IMR-90 (cell line): ENCODE data around the gene NLRC3. TPM values are rescaled to one million over a fixed set of nuclear protein-coding genes. Genes with fewer than 3 reads are reported as not detected.
"Not testable (repeated sequence)": the region's sequence is repeated elsewhere in the genome, so short reads cannot be mapped to it uniquely, and the experiment has no call there.

ENCODE experiments used
- ATAC-seq: fragments of 200-7000 bp; cut with Tn5 transposase; 2 replicates; pipeline ENCODE4 v1.9.1; 2020; ENCODE audit warnings: low read depth, mild to moderate bottlenecking, moderate library complexity
- BruUV-seq: library from RNA; stranded (reverse); fragments of 400-500 nt; replicated peaks from 2 replicates; lab custom pipeline; 2021; lab: Mats Ljungman, UMichigan
- CTCF ChIA-PET: fragments of 300-600 bp; formaldehyde crosslinking; extraction: SDS; loops from one replicate; lab custom pipeline; 2021; ENCODE audit warnings: antibody characterized with exemption; lab: Yijun Ruan, JAX
- POLR2A ChIA-PET: fragments of 300-600 bp; sonication (Branson Sonifier 250); formaldehyde crosslinking; loops from one replicate; lab custom pipeline; 2022; ENCODE audit warnings: antibody characterized with exemption; ENCODE audit not compliant: unreplicated experiment; lab: Charles Lee
- DNase-seq: peaks from one replicate; pipeline ENCODE4 v3.0.0; 2013
- H2AFZ ChIP-seq: replicated peaks from 2 replicates; pipeline ENCODE3; 2013; ENCODE audit warnings: low read length, mild to moderate bottlenecking; ENCODE audit not compliant: poor library complexity
- H2AK5ac ChIP-seq: 2 replicates; pipeline ENCODE4 v1.6.1; 2013; ENCODE audit warnings: low read depth, low read length, inconsistent platforms
- H2AK9ac ChIP-seq: replicated peaks from 2 replicates; pipeline ENCODE3; 2013; ENCODE audit warnings: mild to moderate bottlenecking, low read depth, low read length, moderate library complexity; ENCODE audit not compliant: poor library complexity
- H2BK120ac ChIP-seq: 2 replicates; pipeline ENCODE4 v1.6.1; 2013; ENCODE audit warnings: low read depth, low read length, inconsistent platforms
- H2BK15ac ChIP-seq: 3 replicates; pipeline ENCODE4 v1.6.1; 2013; ENCODE audit warnings: low read depth, low read length, inconsistent platforms
- H2BK20ac ChIP-seq: 2 replicates; pipeline ENCODE4 v1.6.1; 2013; ENCODE audit warnings: low read depth, mild to moderate bottlenecking, inconsistent platforms, low read length, moderate library complexity
- H2BK5ac ChIP-seq: 2 replicates; pipeline ENCODE4 v1.6.1; 2013; ENCODE audit warnings: mild to moderate bottlenecking, low read depth, low read length, inconsistent platforms; ENCODE audit not compliant: poor library complexity, severe bottlenecking
- H3K14ac ChIP-seq: replicated peaks from 2 replicates; pipeline ENCODE4 v1.6.1; 2013; ENCODE audit warnings: low read depth, low read length, inconsistent platforms
- H3K18ac ChIP-seq: 2 replicates; pipeline ENCODE4 v1.6.1; 2013; ENCODE audit warnings: low read depth, low read length, control low read depth
- H3K23ac ChIP-seq: 2 replicates; pipeline ENCODE4 v1.6.1; 2013; ENCODE audit warnings: low read depth, low read length, inconsistent platforms
- H3K27ac ChIP-seq: 2 replicates; pipeline ENCODE4 v1.5.1; 2013; ENCODE audit warnings: mild to moderate bottlenecking, control low read depth, low read length; ENCODE audit not compliant: insufficient read depth
- H3K27me3 ChIP-seq: 2 replicates; pipeline ENCODE4 v1.6.1; 2013; ENCODE audit warnings: low read length; ENCODE audit not compliant: control insufficient read depth, insufficient read depth
- H3K36me3 ChIP-seq: 2 replicates; pipeline ENCODE4 v1.6.1; 2013; ENCODE audit warnings: low read length, mixed read lengths; ENCODE audit not compliant: control insufficient read depth, insufficient read depth
- H3K4ac ChIP-seq: 2 replicates; pipeline ENCODE4 v1.6.1; 2013; ENCODE audit warnings: low read depth, low read length, inconsistent platforms
- H3K4me1 ChIP-seq: 2 replicates; pipeline ENCODE4 v1.6.1; 2013; ENCODE audit warnings: low read length, mixed read lengths; ENCODE audit not compliant: control insufficient read depth, insufficient read depth
- H3K4me2 ChIP-seq: 2 replicates; pipeline ENCODE4 v1.6.1; 2013; ENCODE audit warnings: low read depth, mild to moderate bottlenecking, control low read depth, low read length, moderate library complexity
- H3K4me3 ChIP-seq: 2 replicates; pipeline ENCODE4 v1.5.1; 2013; ENCODE audit warnings: low read depth, mild to moderate bottlenecking, control low read depth, low read length, moderate library complexity; ENCODE audit not compliant: insufficient read depth
- H3K56ac ChIP-seq: 2 replicates; pipeline ENCODE4 v1.6.1; 2013; ENCODE audit warnings: low read length, inconsistent platforms; ENCODE audit not compliant: insufficient read depth; ENCODE audit errors: extremely low read depth
- H3K79me1 ChIP-seq, 2 experiments: 2 replicates each; pipeline ENCODE4 v1.6.1; 2013; ENCODE audit warnings: low read length in 2 of 2, inconsistent platforms in 1 of 2, low read depth in 1 of 2
- H3K9ac ChIP-seq: 2 replicates; pipeline ENCODE4 v1.6.1; 2013; ENCODE audit warnings: low read depth, low read length, control low read depth
- H3K9me1 ChIP-seq: 2 replicates; pipeline ENCODE4 v1.6.1; 2013; ENCODE audit warnings: low read length, inconsistent platforms; ENCODE audit not compliant: insufficient read depth
- H3K9me3 ChIP-seq: 2 replicates; pipeline ENCODE4 v1.6.1; 2013; ENCODE audit warnings: low read length; ENCODE audit not compliant: control insufficient read depth, insufficient read depth
- H4K20me1 ChIP-seq: 2 replicates; pipeline ENCODE4 v1.6.1; 2013; ENCODE audit warnings: low read length, inconsistent platforms; ENCODE audit not compliant: insufficient read depth
- H4K5ac ChIP-seq: 2 replicates; pipeline ENCODE4 v1.6.1; 2013; ENCODE audit warnings: mild to moderate bottlenecking, low read depth, low read length, control low read depth
- H4K8ac ChIP-seq, 2 experiments: 2 replicates each; pipeline ENCODE4 v1.6.1; 2013; ENCODE audit warnings: low read depth in 2 of 2, low read length in 2 of 2, control low read depth in 1 of 2, inconsistent platforms in 1 of 2
- H4K91ac ChIP-seq: 2 replicates; pipeline ENCODE4 v1.6.1; 2013; ENCODE audit warnings: low read depth, low read length, inconsistent platforms; ENCODE audit not compliant: insufficient read depth
- FOS ChIP-seq: fragments of 150-350 bp; IDR thresholded peaks from 2 replicates; pipeline ENCODE4 v1.6.1; 2016; ENCODE audit warnings: low read depth, low read length
- NFE2L2 ChIP-seq: fragments of 150-350 bp; IDR thresholded peaks from 2 replicates; pipeline ENCODE4 v1.6.1; 2016; ENCODE audit warnings: low read depth, mild to moderate bottlenecking, low read length
- POLR2A ChIP-seq: IDR thresholded peaks from 2 replicates; pipeline ENCODE4 v1.6.1; 2012; ENCODE audit warnings: mild to moderate bottlenecking, low read depth, low read length
- WGBS, 2 experiments: methylation state at CpG; one replicate each; pipeline versions ENCODE4 v1.1.5 to v1.1.7; 2013; ENCODE audit warnings: missing lambda C conversion rate in 2 of 2; ENCODE audit not compliant: insufficient read length in 1 of 2; ENCODE audit errors: extremely low coverage in 2 of 2; 5-methylcytosine and 5-hydroxymethylcytosine counted together
- dilution Hi-C: fragments of 300-500 bp; cut with HindIII; formaldehyde crosslinking; loops from one replicate; pipeline ENCODE4 v1.14.3; 2018; ENCODE audit warnings: low sequenced_read_pairs; ENCODE audit not compliant: unreplicated experiment
- in situ Hi-C: fragments of 300-500 bp; cut with MboI; formaldehyde crosslinking; loops from 3 replicates; pipeline ENCODE4 v1.14.3; 2019; ENCODE audit warnings: low sequenced_read_pairs, inconsistent platforms, mixed read lengths
- intact Hi-C: fragments of 100-400 bp; cut with micrococcal nuclease; formaldehyde crosslinking; loops from 2 replicates; pipeline ENCODE4 v1.10.0; 2022
- polyA plus RNA-seq, 3 experiments: library from polyadenylated mRNA; depleted of rRNA; stranded (reverse); fragments of >200 nt; gene quantifications; 2 replicates each; pipeline ENCODE4 v1.2.3, GENCODE V29; 2012; ENCODE audit warnings: low replicate concordance in 1 of 3
- total RNA-seq: library from RNA; depleted of rRNA; stranded (reverse); fragments of >200 nt; gene quantifications from 2 replicates; pipeline ENCODE4 v1.2.3, GENCODE V29; 2012

Gene NLRC3
- total and polyA plus RNA-seq, 2 of the 4 experiments (the other 2 are of a cell fraction) = not detected

GRCh38 chr16:3501783-3502400 lies 75.3 kb downstream of the NLRC3 start:
- H3K9me3 ChIP-seq = no peaks in the 10 kb centered on the region
- no peak overlapping the region for H3K18ac ChIP-seq
- H3K27me3 ChIP-seq = no peaks in the 10 kb centered on the region
- peak overlapping the region; percentile 35; the same call in 1 of the 2 replicates for H3K23ac ChIP-seq
- H3K36me3 ChIP-seq = peaks cover 9% of the 10 kb centered on the region
- WGBS, 2 experiments = 87% methylated on average over 13 of the region's 22 CpGs; no CpG with 5 or more reads in 1 of the 2 experiments
- no peak overlapping the region for H2BK5ac ChIP-seq
- DNase-seq (no peak), ATAC-seq (no peak)
- peaks cover 4% of the 10 kb centered on the region for H3K9me1 ChIP-seq
- no peaks in the 10 kb centered on the region; the same call in 1 of the 2 replicates for H4K20me1 ChIP-seq
- H3K9ac ChIP-seq = peak overlapping the region; percentile 58
- H3K27ac ChIP-seq = peak overlapping the region; percentile 23; the same call in 1 of the 2 replicates
- peak overlapping the region; percentile 28 to 57; a peak in 3 of 4 replicates for H4K8ac ChIP-seq
- no peak overlapping the region for H2BK20ac ChIP-seq
- no peak overlapping the region for H3K56ac ChIP-seq
- H4K5ac ChIP-seq = peak overlapping the region; percentile 34; the same call in 1 of the 2 replicates
- TF ChIP-seq NFE2L2 (no peak), FOS (no peak), POLR2A (no peak)
- H3K4me2 ChIP-seq = peak overlapping the region; percentile 87
- ChIA-PET POLR2A (no interaction called here), CTCF (no interaction called here)
- H2BK15ac ChIP-seq = no peak overlapping the region
- BruUV-seq = no TSS peak
- H2AK9ac ChIP-seq = peak overlapping the region; percentile 86
- H3K4ac ChIP-seq = no peak overlapping the region
- intact Hi-C loops (loop anchor here (2.0 to 10.0 kb wide), 3 partner anchors 43 to 313 kb away; partner anchors contain the start of genes OR1F1 and ZNF263), in situ Hi-C loops (no loop called here), dilution Hi-C loops (no loop called here)
- no peak overlapping the region for H4K91ac ChIP-seq
- peaks cover 5% of the 10 kb centered on the region; the same call in 1 of the 2 replicates for H3K4me1 ChIP-seq
- peak overlapping the region; percentile 12 for H2AFZ ChIP-seq
- no peak overlapping the region for H2BK120ac ChIP-seq
- H3K4me3 ChIP-seq = peak overlapping the region; percentile 59
- peaks cover 12 to 24% of the 10 kb centered on the region in 2 experiments for H3K79me1 ChIP-seq
- peak overlapping the region; percentile 49; the same call in 1 of the 2 replicates for H2AK5ac ChIP-seq
- H3K14ac ChIP-seq = peak overlapping the region; percentile 8; the same call in 1 of the 2 replicates

- H3K27me3 ChIP-seq, H2BK120ac ChIP-seq, in situ Hi-C loops, H3K18ac ChIP-seq, CTCF ChIA-PET, ATAC-seq, H2AK5ac ChIP-seq, H3K56ac ChIP-seq, H2BK20ac ChIP-seq, dilution Hi-C loops, H3K36me3 ChIP-seq, DNase-seq, H3K9me3 ChIP-seq, H4K91ac ChIP-seq, H3K4me1 ChIP-seq, POLR2A ChIA-PET, H4K20me1 ChIP-seq, H3K9me1 ChIP-seq, H2BK15ac ChIP-seq: not testable (repeated sequence)
- peak overlapping the region; percentile 67 for H3K23ac ChIP-seq
- peak overlapping the region; percentile 7 for H2AK9ac ChIP-seq
- peak overlapping the region; percentile 87 for H3K4me2 ChIP-seq
- H3K4me3 ChIP-seq = peak overlapping the region; percentile 59
- BruUV-seq = TSS peak; percentile 65
- intact Hi-C loops = loop anchor here (2.0 to 10.0 kb wide), 3 partner anchors 43 to 313 kb away; partner anchors contain the start of genes OR1F1 and ZNF263
- H2BK5ac ChIP-seq = peak overlapping the region; percentile 14
- WGBS, 2 experiments = no CpG with 5 or more reads among the region's 24 CpGs
- H4K5ac ChIP-seq = peak overlapping the region; percentile 34; the same call in 1 of the 2 replicates
- H2AFZ ChIP-seq = peak overlapping the region; percentile 92
- peak overlapping the region; percentile 28 to 78 for H4K8ac ChIP-seq
- H3K9ac ChIP-seq = peak overlapping the region; percentile 76
- H3K27ac ChIP-seq = peak overlapping the region; percentile 51
- peak overlapping the region; percentile 14; the same call in 1 of the 2 replicates for H3K4ac ChIP-seq
- peak overlapping the region; percentile 30; the same call in 1 of the 2 replicates for H3K14ac ChIP-seq
- H3K79me1 ChIP-seq = peaks cover 12 to 24% of the 10 kb centered on the region in 2 experiments
Observed at GRCh38 chr16:3501412-3501761, 75.8 kb downstream of the NLRC3 start.
